22Rv1 (cell line): ENCODE data around the gene EMX1.

Source experiments
- ZFX ChIP-seq: fragments of 450-650 bp; IDR thresholded peaks from 2 replicates; pipeline ENCODE4 v1.6.1; 2017; ENCODE audit warnings: antibody characterized with exemption, borderline replicate concordance
- TF ChIP-seq, protein P1 (sequence below): fragments of 450-650 bp; IDR thresholded peaks from 2 replicates; pipeline ENCODE4 v1.5.1; 2017; ENCODE audit warnings: mild to moderate bottlenecking

DNA sequence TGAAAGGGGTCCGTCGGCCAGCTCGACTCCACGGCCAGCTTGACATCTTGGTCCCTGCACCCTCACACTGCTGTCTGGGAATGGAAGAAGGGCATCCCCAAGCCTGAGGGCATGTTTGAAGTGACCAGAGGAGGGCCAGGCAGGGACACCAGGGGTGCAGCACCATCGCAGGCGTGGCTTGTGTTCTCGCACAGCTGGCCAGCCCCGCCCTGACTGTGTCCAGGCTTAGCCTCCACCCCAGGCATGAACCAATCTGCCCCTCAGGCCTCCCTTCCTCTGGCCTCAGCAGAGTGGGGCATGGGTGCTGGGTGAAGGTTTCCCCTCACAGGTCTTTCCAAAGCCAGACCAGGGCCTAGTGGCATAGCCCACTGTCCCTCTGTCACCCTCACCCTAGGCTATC, 25.0 kb downstream of the EMX1 start:
- TF ChIP-seq, protein P1, sequence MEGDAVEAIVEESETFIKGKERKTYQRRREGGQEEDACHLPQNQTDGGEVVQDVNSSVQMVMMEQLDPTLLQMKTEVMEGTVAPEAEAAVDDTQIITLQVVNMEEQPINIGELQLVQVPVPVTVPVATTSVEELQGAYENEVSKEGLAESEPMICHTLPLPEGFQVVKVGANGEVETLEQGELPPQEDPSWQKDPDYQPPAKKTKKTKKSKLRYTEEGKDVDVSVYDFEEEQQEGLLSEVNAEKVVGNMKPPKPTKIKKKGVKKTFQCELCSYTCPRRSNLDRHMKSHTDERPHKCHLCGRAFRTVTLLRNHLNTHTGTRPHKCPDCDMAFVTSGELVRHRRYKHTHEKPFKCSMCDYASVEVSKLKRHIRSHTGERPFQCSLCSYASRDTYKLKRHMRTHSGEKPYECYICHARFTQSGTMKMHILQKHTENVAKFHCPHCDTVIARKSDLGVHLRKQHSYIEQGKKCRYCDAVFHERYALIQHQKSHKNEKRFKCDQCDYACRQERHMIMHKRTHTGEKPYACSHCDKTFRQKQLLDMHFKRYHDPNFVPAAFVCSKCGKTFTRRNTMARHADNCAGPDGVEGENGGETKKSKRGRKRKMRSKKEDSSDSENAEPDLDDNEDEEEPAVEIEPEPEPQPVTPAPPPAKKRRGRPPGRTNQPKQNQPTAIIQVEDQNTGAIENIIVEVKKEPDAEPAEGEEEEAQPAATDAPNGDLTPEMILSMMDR: no peak
- no peak for TF ChIP-seq ZFX
